ENCODE measurements around the gene TTBK2. TPM values are rescaled to one million over a fixed set of nuclear protein-coding genes. Genes with fewer than 3 reads are reported as not detected.
"Not testable (repeated sequence)": the region's sequence is repeated elsewhere in the genome, so short reads cannot be mapped to it uniquely, and the experiment has no call there.

Gene TTBK2
- total RNA-seq, 1 donor from 2014 or later, result 9.9 TPM

DNA sequence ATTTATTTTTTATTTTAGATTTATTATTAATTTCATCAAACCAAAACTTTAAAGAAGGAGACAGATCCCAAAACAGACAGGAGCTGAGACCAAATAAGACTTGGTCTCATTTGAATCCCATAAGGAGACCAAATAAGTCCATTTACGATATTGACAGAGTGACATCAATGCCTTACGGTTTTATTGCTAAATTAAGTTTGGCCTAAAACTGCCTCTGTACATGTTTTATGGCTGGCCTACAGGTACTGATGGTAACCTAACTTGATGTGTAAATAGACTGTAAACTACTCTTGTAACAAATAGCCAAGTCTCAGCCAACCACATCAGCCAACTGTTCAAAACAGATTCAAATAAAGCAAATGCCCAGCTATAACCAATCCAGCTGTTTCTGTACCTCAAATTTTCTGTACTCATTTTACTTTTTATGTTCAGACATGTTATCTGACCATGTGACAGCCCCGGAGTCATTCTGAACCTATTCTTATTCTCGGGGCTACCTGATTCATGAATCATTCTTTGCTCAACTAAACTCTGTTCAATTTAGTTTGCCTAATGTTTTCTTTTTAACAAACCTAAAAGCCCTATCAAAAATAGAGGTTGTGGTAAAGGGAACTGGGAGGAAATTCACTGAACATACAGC, 94.2 kb downstream of the TTBK2 start:
- DNase-seq (ENCODE audit: low read depth in 2 of 2), result no peak

DNA sequence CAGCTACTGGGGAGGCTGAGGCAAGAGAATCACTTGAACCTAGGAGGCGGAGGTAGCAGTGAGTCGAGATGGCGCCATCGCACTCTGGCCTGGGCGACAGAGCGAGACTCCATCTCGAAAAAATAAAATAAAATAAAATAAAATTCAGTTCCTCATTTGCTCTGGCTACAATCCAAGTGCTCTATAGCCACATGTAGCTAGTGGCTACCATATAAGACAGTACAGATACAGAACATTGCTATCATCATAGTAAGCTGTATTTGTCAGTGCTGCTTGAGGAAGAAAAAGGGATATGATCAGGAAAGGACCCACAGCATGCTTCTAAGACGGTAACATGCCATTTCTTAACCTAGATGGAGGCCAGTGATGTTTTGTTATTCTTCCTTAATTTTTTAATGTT, 95.0 kb downstream of the TTBK2 start:
- DNase-seq (ENCODE audit: low read depth in 2 of 2), result no peak

GRCh38 chr15:42820811-42821210, 99.8 kb downstream of the TTBK2 start:
- no peak for DNase-seq (ENCODE audit: low read depth in 2 of 2)

- no peak for DNase-seq (ENCODE audit: low read depth in 2 of 2)
Observed at GRCh38 chr15:42819786-42820185, 100.8 kb downstream of the TTBK2 start.

GRCh38 chr15:42811433-42811832, 109.1 kb downstream of the TTBK2 start:
- no peak for DNase-seq (ENCODE audit: low read depth in 2 of 2)

DNA sequence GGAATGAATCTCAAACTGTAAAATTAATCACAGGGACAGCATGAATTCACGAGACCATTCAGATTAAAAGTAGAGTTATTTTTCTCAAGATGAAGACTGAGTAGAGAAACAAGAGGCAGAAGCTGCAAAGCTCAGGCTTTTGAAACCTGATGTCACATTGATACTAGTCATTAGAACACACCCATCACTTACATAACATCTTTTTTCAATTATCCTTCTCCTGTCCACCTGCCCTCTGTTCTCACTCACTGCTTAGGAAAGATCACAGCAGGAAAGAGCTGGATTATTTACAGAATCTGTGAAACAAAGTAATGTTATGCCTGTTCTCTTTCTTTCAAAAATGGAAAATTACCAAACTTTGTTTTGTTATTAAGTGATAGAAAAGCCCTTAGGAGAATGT, 111.7 kb downstream of the TTBK2 start:
- DNase-seq (ENCODE audit: low read depth in 2 of 2), result no peak

GRCh38 chr15:42805266-42805665, 115.3 kb downstream of the TTBK2 start:
- no peak for DNase-seq (ENCODE audit: low read depth in 2 of 2)

DNA sequence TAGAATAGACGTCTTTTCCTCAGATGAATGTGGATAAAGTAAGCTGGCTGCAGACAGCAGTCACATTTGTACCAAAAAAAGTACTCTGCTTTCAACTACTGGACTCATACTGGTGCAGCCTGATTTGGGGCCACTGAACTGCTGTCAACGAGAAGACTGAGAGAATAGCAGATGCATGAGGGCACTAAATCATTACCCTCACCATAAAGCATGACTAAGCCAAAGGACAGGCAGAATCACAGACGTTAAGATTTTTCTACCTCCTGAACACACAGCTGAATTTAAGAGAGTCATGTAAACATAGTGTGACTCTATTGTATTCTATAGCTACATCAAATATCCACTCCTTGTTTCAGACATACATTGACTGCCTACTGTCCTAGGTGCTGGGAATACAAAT, 115.8 kb downstream of the TTBK2 start:
- DNase-seq (ENCODE audit: low read depth in 2 of 2), result no peak

DNA sequence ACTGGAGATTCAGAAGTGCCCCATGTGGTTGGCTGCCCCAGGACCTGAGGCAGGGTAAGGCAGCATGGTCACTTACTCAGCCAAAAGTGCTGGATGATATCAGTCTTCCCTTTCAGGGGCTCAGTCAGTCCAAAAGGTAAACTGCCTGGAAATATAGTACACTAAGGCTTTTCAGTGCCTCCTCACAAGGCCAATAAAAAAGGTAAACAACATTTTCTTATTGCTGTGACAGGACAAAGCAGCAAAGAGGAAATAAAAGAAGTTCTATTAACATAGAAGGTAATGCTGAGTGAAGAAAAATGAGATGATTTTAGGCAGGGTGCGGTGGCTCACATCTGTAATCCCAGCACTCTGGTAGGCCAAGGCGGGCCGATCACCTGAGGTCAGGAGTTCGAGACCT, 117.1 kb downstream of the TTBK2 start:
- DNase-seq (ENCODE audit: low read depth in 2 of 2), result no peak

DNA sequence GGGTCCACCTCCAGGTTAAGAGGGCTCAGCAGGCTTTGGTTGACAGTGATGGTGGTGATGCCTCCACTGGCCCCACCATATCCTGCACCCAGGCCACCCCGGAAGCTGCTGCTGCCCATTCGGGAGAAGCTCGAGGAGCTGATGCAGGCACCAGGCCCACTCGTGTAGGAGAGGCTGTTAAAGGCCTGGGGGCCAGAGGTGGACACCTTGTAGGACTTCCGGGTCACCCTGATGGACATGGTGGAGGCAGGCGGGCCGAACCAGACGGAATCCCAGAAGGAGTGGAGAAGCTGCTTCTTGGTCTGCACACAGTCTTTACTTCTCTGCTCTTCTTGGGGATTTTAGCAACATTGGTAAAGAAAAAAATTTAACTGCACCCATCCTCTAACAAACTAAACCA, 118.4 kb downstream of the TTBK2 start:
- DNase-seq (ENCODE audit: low read depth in 2 of 2), result no peak

DNA sequence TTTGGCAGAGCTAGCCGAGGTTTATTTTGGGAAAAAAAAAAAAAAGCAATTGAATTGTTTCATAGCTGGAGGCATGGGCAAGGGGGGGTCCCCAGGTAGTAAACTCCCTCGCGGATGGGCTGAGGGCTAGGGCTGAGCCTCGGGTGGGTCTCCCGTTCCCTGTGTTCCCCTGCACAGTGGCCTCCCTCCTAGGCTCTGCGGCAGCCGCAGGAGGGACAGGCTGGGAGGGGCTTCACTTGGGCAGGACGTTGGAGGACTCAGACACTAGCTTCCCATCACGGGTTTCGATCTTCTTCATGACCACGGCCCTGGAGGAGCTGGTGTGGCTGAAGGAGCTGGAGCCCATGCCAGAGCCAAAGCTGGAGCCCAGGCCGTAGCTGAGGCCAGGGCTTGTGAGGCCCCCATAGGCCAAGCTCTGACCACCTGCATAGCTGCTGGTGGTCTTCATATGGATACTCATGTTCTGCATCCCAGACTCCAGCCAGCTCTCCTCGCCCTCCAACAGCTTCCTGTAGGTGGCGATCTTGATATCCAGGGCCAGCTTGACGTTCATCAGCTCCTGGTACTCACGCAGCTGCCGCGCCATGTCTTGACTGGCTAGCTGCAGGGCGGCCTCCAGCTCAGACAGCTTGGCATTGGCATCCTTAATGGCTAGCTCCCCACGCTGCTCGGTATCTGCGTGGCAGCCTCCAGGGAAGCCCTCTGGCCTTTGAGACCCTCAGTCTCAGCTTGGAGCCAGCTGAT, 119.7 kb downstream of the TTBK2 start:
- peak; percentile 3 to 6 for DNase-seq (ENCODE audit: low read depth in 2 of 2)

DNA sequence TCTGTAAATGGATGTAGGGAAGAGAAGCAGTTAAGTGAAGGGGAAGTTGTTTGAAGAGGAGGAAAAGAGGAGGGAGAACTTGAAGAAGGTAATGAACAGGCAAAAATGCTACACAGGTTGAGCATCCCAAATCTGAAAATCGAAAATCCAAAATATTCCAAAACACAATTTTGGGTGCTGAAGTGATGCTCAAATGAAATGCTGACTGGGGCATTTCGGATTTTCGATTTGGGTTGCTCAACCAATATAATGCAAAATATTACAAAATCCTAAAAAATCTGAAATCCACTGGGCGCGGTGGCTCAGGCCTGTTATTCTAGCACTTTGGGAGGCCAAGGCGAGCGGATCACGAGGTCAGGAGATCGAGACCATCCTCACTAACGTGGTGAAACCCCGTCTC, 121.8 kb downstream of the TTBK2 start:
- no peak for DNase-seq (ENCODE audit: low read depth in 2 of 2)

GRCh38 chr15:42796955-42797782, 123.4 kb downstream of the TTBK2 start:
- DNase-seq (ENCODE audit: low read depth in 2 of 2), result peak in 1 of 2 donors; percentile 20

- no peak for DNase-seq (ENCODE audit: low read depth in 2 of 2)
Observed at GRCh38 chr15:42788725-42789124, 131.9 kb downstream of the TTBK2 start.

DNA sequence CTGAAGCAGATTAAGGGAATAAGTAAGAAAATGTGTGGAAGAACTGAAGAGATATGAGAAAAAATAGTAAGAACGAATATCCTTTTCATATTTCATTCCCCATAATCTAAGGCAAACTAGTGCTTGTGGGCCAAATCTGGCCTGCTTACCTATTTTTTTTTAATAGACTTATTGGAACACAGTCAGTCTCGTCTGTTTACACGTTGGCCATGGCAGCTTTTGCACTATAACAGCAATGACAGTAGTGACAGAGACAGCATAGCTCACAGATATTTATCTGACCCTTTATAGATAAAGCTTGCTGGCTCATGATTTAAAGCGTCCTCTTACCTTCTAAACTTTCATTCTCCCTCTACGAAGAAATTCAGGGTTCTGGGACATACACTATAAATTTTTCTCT, 133.6 kb downstream of the TTBK2 start:
- no peak for DNase-seq (ENCODE audit: low read depth in 2 of 2)

GRCh38 chr15:42785569-42785968, 135.0 kb downstream of the TTBK2 start:
- DNase-seq (ENCODE audit: low read depth in 2 of 2), result no peak

- no peak for DNase-seq (ENCODE audit: low read depth in 2 of 2)
Observed at GRCh38 chr15:42784705-42785104, 135.9 kb downstream of the TTBK2 start.

DNA sequence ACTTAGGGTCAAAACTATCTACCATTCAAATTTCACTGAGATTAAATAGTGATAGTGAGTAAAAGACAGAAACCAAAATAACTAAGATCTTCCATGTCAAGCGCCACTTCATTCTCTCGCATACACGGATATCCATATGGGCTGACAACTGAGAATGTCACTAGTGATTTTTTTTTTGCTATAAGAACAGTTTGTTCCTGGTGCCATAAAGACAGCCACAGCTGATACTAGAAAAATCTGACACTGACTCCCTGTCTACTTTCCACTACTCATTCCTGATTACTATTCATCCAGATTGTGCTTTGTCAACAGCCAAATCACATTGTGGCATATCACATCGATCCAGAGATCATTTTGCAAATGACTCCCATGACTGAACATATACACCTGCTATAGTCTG, 137.9 kb downstream of the TTBK2 start:
- DNase-seq (ENCODE audit: low read depth in 2 of 2), result no peak

DNA sequence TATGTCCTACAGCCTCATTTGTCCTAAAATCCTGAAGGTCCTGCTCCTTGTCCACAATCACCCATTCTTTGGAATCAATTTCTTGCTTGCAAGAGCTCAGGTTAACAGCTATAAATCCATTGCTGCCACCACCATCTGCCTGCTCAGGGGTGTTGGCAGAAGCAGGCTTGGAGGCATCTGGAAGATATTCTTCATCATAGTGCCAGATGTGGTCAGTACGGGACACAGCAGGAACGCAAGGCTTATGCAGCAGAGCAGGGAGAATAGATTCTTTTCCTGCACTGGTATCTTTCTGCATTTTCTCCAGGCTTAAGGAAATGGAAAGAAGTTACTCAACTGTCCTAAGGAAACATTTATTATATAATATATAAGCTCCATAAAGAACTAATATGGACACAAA, 145.2 kb downstream of the TTBK2 start:
- DNase-seq (ENCODE audit: low read depth in 2 of 2), result no peak

GRCh38 chr15:42772901-42773300, 147.7 kb downstream of the TTBK2 start:
- no peak for DNase-seq (ENCODE audit: low read depth in 2 of 2)

- DNase-seq (ENCODE audit: low read depth in 2 of 2), result peak in 1 of 2 donors; percentile 5
Observed at GRCh38 chr15:42772144-42772543, 148.4 kb downstream of the TTBK2 start.

DNA sequence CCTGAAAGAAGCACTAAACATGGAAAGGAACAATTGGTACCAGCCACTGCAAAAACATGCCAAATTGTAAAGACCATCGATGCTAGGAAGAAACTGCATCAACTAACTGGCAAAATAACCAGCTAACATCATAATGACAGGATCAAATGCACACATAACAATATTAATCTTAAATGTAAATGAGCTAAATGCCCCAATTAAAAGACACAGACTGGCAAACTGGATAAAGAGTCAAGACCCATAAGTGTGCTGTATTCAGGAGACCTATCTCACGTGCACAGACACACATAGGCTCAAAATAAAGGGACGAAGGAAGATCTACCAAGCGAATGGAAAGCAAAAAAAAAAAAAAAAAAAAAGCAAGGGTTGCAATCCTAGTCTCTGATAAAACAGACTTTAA, 154.5 kb downstream of the TTBK2 start:
- not testable (repeated sequence) for DNase-seq (ENCODE audit: low read depth in 2 of 2)

Measured in lung microvascular endothelial cell (primary cell).